ENCODE data around the gene ABCC9.
"Not testable (repeated sequence)": the region's sequence is repeated elsewhere in the genome, so short reads cannot be mapped to it uniquely, and the experiment has no call there.

ABCC9 gene

DNA sequence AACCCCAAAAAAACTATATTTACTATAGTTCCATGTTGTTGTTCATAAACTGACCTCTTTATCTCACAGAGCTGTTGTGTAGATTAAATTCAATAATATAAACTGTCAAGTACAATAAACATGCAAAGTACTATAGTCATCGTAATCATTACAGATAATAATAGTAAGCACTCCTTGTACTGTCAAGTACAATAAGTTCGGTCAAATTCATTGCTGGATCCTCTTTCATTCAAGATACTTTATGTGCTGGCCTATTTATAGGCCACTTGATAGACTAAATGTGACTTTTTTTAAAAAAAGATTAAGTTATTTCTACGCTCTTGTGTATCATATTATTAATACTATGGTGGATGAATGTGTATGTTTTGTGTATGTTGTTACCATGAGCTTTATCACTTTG, 127.5 kb downstream of the ABCC9 start:
- DNase-seq: no peak

DNA sequence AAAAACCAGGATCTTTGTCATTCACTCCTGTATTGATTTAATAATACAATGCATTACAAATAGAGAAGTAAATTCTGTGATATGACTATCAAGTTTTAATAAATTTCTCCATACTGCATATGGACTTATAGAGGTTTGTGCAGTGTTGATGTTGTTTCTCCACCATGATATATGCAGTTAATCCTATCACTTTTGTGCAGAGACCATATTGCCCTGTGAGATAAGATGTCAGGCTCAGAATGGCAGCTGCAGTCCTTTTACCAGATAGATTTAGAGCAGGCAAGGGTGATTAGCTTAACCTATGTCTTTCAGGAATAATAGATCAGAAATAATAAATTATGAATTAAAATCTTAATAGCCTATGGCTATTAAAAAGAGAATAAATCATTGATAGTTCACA, 128.1 kb downstream of the ABCC9 start:
- DNase-seq: no peak

DNA sequence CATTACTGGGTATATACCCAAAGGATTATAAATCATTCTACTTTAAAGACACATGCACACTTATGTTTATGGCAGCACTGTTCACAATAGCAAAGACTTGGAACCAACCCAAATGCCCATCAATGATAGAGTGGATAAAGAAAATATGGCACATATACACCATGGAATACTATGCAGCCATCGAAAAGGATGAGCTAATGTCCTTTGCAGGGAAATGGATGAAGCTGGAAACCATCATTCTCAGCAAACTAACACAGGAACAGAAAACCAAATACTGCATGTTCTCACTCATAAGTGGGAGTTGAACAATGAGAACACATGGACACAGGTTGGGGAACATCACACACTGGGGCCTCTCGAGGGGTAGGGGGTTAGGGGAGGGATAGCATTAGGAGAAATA, 128.9 kb downstream of the ABCC9 start:
- not testable (repeated sequence) for DNase-seq

DNA sequence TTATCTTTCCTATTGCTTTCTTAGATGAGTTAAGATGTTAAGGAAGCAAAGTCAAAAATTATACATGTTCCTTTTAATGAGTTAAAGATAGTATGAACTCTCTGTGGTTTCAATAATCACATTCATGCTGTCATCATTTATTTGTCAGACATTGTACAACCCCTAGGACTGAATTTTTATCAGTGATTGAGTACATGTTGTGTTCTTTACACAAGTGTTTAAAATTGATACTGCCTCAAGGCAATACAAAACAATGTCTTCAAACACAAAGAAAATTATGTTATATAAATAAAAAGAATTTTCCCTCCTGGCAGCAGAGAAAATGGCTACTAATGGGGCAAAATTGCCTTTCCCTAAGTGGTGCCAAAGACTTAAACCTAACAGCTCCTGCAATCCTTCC, 132.1 kb downstream of the ABCC9 start:
- DNase-seq: no peak

DNA sequence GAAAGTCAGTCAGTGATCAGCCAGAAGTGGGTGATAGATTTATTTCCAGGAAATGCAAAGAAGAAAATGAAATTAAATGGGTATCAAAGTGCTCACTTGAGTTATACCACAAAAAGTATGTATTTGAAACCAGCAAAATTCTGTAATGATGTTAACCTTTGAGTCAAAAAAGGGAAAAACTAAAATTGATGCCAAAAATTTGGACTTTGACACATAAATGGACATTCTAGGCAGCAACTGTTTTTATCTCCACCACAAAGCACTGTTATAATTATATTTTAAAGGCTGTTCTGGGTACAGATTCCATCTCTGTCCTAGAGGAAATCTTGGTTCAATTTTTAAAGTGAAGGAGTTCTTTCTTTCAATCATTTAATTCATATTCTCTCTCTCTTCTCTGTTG, 135.0 kb downstream of the ABCC9 start:
- DNase-seq: no peak

DNA sequence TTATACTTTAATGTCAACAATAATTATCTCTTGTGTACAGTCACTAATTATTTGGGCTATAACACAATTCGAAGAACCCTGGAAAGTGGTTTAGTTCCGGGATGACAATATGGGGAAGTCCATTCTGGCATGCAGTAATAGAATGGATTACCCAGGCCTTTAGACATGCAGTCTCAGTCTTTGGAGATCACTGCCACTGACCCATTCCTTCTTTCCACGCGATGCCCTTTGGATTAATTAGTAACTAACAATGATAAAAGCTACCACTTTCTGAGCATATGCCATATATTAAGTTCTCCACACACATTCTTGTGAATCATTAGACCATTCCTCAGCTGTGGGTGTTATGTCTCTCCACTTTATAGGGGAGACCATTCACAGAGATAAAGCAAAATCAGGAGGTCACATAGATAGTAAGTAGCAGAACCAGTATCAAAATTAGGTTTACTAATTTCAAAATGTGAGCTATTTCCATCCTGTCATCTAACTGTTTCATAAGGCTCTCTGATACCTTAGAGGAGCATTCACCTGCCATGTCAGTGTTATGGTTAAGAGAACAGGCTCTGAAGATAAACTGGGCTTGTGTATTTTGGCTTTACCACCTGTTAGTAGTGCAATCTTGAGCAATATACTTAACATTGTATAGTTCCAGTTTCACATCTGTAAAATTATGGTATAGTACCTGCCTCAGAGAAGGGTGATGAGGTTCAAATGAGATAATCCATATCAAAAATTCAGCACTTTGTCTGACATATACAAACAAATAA, 139.5 kb downstream of the ABCC9 start:
- DNase-seq: no peak

DNA sequence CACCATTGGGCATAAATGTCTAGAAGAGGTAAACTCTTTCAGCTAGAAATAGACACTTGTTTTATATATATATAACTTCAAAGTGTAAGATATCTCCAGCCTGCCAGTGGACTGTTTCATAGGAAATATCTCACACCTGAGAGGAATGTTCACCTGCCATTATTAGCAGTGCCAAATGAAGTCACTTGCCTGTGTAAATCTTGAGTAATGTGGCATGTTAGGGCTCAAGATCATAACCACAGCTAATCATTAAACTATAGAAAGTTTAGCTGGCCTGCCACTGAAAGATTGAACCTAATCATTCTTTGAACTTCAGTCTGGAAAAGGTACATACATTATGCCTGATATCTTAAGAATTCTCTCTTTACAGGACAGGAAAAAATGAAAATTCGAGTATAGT, 141.2 kb downstream of the ABCC9 start:
- DNase-seq: no peak

DNA sequence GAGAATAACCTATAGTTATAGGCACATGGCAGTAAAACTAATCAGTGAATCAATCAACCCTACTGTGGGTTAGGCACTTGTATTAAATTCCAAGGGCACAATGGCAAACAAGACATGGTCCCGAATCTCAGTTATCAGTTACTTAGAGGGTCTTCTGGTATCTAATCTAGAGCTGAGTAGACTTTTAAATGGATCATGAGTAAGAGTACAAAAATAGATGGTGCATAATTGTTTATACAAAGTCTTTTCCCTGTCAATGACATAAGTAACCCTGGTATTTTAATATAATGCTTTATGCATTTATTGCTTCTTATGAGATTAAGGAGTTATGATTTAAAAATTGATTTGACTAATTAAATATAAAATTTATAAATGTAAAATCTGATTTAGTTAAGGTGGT, 143.7 kb downstream of the ABCC9 start:
- DNase-seq: no peak

DNA sequence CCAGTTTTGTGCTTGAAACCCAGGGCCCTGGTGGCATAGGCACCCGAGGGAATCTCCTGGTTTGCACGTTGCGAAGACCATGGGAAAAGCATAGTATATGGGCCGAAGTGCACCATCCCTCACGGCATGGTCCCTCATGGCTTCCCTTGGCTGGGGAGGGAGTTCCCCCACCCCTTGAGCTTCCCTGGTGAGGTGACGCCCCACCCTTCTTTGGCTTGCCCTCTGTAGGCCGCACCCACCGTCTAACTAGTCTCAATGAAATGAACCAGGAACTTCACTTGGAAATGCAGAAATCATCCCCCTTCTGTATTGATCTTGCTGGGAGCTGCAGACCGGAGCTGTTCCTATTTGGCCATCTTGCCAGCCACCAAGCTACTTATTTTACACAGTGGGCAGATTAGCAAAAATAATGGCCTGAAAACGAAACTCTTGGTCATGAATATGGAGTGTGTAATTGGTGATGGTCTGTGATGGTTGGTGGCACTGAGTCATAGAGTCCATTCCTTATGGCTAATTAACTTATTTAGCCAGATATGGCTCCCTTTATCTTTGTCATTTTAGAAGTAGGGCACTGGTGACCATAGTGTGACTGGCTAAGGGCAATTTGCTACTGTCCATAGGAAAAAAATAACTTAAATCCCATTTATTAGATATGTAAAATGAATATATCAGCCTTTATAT, 145.4 kb downstream of the ABCC9 start:
- DNase-seq: no peak

DNA sequence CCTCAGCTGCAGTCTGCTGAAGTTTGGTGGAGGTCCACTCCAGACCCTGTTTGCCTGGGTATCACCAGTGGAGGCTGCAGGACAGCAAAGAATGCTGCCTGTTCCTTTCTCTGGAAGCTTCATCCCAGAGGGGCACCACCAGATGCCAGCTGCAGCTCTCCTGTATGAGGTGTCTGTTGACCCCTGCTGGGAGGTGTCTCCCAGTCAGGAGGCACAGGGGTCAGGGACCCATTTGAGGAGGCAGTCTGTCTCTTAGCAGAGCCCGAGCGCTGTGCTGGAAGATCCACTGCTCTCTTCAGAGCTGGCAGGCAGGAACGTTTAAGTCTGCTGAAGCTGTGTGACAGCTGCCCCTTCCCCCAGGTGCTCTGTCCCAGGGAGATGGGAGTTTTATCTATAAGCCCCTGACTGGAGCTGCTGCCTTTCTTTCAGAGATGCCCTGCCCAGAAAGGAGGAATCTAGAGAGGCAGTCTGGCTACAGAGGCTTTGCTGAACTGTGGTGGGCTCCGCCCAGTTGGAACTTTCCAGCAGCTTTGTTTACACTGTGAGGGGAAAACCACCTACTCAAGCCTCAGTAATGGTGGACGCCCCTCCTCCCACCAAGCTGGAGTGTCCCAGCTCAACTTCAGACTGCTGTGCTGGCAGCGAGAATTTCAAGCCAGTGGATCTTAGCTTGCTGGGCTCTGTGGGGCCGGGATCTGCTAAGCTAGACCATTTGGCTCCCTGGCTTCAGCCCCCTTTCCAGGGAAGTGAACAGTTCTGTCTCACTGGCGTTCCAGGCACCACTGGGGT, 146.2 kb downstream of the ABCC9 start:
- DNase-seq: not testable (repeated sequence)

DNA sequence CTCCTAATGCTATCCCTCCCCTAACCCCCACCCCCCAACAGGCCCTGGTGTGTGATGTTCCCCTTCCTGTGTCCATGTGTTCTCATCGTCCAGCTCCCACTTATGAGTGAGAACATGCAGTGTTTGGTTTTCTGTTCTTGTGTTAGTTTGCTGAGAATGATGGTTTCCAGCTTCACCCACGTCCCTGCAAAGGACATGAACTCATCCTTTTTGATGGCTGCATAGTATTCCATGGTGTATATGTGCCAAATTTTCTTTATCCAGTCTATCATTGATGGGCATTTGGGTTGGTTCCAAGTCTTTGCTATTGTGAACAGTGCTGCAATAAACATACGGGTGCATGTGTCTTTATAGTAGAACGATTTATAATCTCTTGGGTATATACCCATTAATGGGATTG, 151.5 kb downstream of the ABCC9 start:
- DNase-seq: not testable (repeated sequence)

DNA sequence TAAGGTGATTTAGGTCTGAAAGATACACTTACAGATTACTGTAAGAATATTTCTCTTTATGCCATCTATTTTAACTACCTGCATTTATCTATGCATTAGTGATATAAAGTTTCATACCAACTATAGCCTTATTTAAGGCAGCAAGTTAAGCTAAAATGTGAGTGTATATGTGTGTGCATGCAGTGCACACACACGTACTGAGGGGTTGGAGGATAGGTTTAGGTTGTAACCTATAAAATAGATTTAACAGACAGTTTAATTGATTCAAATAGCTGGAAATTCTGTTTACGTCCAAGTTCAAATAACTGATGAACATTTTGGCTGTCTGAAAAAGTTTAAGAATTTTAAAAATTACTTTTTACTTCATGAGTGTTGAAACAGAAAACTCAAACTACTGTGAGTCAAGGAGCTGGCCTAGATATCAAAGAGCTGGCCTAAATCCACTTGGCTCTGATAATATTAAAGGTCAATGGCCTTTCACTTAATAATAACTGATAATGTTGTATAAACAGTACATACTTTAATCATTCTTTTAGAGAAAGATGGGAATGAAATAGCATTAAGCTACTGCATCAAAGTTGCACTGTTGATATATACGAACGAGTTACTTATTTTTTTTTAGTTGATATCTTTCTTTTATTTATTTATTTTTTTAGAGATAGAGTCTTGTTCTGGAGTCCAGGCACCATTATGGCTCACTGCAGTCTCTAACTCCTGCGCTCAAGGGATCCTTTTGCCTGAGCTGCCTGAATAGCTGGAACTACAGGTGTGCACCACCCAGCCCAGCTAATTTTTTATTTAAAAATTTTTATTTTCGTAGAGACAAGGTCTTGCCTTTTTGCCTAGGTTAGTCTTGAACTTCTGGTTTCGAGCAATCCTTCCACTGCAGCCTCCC, 152.9 kb downstream of the ABCC9 start:
- DNase-seq: no peak

DNA sequence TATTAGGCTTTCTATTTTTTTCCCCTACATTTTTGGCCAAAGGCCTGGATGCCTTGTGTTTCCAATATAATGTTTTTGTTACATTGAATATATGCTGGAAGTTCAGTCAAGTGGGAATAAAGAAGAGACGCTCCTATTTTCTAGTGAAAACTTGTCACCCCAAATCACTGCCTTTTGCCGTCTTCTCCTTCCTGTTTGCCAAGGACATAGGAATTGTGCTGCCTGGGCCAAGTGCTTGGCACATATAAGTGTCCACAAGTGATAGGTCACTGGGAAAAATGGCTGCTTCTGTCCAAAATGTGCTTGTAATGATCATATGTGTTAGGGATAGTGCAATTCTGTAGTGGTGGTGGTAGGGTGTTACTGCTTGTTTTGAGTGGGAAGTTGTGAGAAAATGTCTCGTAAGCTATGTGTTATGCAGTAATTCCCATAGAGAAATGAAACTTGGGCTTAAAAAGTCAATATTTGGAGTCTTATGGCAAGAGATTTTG, 155.1 kb downstream of the ABCC9 start:
- DNase-seq: no peak

DNA sequence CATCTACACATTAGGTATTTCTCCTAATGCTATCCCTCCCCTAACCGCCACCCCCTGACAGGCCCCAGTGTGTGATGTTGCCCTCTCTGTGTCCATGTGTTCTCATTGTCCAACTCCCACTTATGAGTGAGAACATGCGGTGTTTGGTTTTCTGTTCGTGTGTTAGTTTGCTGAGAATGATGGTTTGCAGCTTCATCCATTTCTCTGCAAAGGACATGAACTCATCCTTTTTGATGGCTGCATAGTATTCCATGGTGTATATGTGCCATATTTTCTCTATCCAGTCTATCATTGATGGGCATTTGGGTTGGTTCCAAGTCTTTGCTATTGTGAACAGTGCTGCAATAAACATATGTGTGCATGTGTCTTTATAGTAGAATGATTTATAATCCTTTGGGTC, 158.5 kb downstream of the ABCC9 start:
- not testable (repeated sequence) for DNase-seq

DNA sequence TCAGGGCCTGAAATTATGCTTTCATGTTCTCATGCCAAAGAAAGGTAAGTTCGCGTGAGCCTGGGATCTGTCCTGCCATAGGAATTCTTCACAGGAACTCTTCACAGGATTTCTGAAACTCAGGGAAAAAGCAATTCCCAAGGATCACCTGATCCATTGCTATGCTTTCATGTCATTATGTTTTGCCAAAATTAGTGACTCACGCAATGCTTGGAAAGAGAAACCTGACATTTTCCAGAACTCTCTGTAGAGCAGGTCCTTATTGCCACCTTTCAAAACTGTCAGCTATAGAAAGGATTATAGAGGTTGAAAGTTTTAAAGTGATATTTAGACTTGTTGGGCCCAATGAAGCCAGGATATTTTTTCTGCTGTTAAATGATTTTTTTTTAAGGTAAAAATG, 160.4 kb downstream of the ABCC9 start:
- DNase-seq: no peak

DNA sequence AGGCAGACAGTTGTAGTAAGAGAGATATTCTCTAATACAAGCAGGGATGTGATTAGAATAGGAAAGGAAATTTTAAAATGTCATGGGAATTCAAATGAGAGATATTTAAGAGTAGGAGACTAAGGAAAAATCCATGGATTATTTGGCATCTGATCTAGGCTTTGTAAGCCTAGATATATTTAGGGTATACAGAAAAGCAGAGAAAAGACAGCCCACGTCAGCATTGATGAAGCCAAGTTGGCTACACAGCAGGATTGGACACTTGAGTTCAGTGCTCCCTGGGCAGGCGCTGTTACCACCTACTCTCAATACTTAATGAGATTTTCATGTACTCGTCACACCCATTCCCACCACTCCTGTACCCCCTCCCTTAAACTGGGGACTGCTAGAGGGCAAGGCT, 165.1 kb downstream of the ABCC9 start:
- DNase-seq: no peak

DNA sequence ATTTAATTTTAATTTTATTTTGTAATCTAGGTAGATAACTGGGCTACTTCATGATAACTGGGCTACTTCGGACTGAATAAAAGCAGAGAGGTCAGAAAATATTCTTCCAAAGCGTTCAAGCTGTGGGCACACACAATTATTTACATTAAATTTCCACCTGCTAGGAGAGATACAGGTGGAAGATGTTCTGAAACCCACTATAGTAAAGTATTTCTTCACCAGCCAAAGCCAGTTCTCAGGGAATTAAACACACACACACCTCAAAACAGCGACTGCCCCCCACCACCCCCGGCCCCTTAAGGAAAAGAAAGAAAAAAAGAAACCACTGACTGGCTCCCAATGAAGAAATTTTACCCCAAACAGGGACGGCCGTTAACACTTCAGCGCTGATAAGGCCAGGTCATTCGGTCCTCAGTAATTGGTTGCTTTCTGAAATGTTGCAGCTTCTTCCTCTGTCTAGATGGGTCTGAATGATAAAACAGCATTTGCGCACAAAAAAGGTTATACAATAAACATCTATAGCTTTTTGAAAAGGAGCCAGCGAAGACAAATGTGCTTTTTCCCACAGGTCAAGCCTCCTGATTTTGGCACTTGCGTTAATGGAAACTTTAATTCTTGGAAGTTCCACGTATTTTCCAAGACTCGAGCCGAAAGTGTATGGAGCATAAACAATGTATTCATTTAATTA, 165.9 kb downstream of the ABCC9 start:
- no peak for DNase-seq

DNA sequence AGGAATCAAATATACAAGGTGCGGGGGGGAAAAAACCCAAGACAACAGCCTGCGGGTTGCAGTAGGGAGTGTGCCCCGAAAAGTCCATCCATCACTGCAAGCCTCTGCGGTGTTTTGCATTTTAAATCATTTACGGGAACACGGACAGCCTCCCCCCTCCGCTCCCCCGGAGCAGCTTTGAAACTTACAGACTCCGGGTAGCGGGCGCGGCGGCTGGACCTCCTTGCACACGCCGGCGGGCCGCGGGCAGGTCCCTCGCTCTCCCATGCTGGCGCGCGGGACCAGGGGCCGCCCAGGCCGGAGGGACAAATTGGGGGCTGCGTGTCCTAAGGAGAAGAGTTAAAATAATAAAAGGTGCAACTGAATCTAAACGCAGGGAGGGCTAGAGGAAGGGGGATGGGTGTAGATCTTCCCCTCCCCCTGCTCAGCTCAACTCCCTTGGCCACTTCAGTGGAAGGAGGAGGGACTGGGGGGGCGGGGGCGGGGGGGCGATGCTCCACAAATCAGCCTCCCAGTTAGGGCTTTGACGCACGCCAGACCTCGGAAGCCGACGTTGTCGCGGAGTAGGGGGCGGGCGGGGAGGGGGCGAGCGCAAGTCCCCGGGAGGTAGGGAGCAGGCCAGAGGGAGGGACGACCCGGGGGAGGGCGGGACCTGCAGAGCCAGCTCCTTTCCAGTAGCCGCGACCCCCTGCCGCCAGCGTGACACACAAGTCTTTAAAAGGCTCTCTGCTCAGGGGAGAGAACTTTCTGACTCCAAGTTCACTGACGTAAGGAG, 166.7 kb downstream of the ABCC9 start, which contains the start of gene KCNJ8:
Gene KCNJ8, minus strand, starts transcription at position 349 of the 775 bp plus-strand sequence. CDS start 1,090 bp downstream, outside the sequence.
- DNase-seq: no peak

DNA sequence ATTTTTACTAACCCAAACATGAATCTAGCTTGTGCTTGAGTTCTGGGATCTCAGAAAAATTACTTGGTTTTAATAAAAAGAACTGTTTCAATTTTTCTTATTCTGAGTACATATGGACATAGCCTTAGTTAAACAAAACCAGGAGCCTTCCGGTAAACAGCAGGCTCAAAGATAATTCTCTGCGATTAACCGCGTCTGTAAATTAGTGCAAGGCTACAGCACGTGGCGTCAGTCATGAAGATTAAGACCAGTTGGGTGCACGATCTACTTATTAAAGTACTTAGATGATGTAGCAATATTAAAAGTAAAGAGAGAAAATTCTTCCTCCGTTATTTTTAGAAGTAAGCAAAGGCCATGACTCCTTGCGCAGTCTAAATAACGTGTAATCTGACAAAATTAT, 167.4 kb downstream of the ABCC9 start:
- DNase-seq: no peak

DNA sequence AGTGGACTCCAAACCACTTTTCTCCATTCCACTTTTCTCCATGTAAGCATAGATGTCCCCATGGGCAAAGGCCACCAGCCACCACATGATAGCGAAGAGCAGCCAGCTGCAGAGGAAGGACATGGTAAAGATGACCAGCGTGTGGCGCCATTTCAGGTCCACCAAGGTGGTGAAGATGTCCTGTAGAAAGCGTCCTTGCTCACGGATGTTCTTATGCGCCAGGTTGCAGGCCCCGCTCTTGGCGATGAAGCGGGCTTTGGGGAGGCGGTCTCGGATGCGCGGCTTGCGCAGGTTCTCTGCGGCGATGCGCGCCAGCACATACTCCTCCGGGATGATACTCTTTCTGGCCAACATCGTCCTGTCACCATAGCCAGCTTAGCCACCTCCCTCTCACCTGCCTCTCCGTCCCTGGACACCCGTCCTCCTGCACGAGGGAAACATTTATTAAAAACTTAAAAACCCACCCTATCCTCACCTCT, 167.9 kb downstream of the ABCC9 start:
- DNase-seq: no peak

DNA sequence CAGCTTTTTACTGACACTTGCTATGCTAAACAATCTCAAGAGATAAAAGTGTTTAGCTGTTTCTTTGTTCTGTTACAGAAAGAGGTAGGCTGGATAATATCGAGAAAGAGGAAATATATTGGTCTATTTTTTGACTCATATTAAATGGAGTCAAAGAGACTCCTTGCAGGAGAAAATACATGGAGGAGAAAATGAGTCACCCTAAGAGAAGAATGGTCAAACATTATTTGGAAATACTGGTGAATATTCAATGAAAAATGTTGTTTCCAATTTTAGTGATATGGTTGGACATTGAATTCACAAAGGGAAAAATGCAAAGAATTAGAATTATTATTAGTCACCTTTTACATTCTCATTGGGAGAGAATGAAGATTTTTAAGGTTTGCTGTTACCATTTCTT, 169.9 kb downstream of the ABCC9 start:
- DNase-seq: no peak
